T47D (cell line): ENCODE measurements around the gene GAS2.
A peak's percentile ranks its signal among the peaks of the same experiment; 100 is the strongest.

Experiments
- DNase-seq, 2 experiments: peaks; one replicate each; pipeline versions ENCODE4 v3.0.0 to v3.0.0-alpha.2; 2011 to 2012; ENCODE audit warnings: low read depth in 1 of 2, low spot score in 1 of 2
- JUND ChIP-seq: IDR thresholded peaks from 2 replicates; pipeline ENCODE4 v1.6.1; 2012; ENCODE audit warnings: low read depth
- in situ Hi-C: cut with HindIII; loops from 2 replicates; pipeline ENCODE4 v1.10.0; 2016; ENCODE audit warnings: low sequenced_read_pairs, low pct_unique_long_range_greater_than_20kb

GAS2 gene

DNA sequence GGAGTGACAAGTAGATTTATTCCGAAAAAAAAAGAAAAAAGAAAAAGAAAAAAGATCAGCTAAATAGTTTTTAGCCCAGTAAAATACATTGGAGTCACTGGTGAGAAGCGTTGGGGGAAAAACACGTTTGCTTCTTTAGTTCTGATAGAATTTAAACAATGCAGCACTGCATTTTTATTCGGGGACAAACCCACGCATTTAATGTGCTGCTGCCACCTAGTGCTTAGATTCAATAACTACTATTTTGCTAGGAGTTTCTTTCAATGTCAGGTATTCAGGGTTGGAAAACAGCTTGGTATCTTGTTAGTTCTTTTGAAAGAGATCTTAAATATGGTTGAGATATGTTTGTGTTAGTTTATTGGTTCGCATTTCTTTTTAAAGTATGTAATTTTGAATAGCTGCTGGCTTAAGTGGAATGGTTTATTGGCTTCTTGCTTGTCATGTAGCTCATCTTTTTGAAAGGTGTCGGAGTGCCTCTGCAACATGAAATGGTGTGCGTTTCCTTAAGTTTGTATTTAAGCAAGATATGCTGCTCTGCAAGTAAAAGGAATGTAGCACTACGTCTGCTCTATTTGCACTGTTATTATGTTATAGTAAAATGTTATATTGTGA lies 121.2 kb downstream of the GAS2 start:
- no peak for TF ChIP-seq JUND
- DNase-seq: peak; percentile 26 to 73
- in situ Hi-C loops: no loop called here

DNA sequence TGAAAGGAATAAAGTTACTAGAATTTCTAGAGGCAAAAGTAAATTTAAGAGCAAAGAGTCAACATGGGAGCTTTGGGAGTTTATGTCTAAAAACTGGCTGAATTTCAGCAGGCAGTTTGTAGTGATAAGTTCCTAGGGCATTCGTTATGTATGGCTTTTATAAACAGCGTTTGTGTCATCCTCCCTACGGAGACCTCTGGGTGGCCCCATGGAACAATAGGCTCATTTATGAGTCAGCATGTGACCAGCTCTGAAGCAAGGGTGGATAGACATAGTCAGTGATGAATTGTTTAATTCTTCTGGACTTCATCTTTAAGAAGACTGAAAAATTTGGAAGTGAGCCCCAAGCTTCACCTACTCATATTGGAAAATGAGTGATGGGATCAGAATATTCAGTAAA lies 126.1 kb downstream of the GAS2 start:
- peak in 1 of 2 experiments; percentile 20 for DNase-seq
- in situ Hi-C loops: no loop called here
- TF ChIP-seq JUND: no peak

DNA sequence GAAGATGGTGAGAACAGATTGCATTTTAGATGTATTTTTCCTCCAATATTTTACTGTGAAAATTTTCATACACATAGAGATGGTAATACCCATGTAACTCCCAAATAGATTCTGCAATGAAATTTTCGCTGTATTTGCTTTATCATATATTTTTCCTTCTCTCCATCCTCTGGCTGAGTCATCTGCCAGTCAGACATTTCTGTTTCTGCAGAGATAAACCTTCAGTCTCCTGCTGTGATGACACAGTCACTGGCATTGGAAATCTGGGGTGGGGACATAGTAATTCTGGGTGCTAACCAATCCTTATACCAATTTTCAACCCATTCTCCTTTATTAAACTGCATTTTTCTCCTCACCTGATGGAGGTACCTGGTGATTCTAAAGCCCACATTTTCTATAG lies 129.5 kb downstream of the GAS2 start:
- no peak for DNase-seq
- no peak for TF ChIP-seq JUND
- in situ Hi-C loops: no loop called here

DNA sequence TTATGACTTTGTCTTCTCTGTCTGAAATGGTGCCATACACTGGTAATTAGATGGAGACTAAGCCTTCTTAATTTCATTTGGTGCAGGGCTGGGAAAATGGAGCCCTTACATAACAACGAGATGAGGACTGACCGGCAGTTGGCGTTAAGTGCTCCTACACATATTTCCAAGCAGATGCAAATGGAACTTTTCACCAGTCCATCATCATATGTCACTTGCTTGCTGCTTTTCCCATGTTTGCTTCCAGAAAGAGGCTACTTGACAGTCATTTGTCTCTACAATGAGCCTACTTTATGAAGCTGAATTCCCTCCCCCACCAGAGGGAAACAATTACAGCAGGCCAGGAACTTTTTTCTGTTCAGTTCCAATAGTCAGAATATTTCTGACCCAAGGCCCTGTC lies 130.6 kb downstream of the GAS2 start:
- TF ChIP-seq JUND: no peak
- in situ Hi-C loops: no loop called here
- no peak for DNase-seq

DNA sequence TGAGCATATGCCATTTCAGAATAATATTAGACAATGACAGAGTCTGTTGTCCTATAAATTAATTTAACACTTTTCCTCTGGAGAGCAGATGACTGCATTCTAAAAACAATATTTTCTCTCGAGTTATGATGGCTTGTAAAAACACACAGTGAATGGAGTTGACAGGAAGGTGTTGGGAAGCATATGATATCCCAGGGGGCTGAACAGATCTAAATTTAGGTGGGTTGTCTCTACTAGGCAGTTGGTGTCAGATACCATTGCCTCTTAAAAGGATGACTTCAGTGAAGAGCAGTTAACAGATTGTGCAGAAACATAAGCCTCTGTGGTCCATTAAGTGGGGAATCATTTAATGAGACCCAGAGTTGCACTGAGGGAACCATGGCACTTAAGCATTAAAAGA lies 132.5 kb downstream of the GAS2 start:
- in situ Hi-C loops: no loop called here
- DNase-seq: no peak
- TF ChIP-seq JUND: no peak

DNA sequence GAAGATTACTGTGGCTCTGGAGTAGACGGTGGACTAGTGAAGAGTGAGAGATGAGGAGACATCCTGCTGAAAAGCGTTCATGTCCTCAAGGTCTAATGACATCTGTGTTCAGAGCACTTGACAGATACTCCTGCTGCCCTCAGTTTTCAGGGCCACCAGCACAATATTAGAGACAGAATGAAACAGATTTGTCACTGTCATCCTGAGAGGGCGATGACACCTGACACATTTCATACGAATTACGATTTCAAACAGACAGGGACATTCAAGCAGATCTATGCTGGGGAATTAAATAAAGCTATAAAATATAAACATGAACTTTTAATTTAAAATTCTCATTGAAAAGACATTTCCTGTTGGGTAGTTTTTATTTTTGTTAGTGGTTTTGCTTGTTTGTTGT lies 134.1 kb downstream of the GAS2 start:
- DNase-seq: no peak
- in situ Hi-C loops: no loop called here
- TF ChIP-seq JUND: no peak

DNA sequence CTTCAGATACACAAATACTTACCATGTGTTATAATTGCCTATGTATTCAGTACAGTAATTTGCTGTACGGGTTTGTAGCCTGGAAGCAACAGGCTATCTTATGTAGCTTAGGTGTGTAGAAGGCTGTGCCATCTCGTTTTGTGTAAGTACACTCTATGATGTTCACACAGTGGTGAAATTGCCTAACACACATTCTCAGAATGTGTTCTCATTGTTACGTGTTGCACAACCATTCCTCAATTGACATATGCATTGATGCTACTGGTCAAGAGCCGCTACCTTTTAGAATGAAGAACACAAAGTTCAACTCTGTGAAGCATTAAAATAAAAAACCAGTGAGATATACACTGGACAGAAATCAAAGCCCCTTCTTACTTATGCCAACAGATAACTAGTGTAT lies 136.4 kb downstream of the GAS2 start:
- DNase-seq: no peak
- no peak for TF ChIP-seq JUND
- in situ Hi-C loops: no loop called here

DNA sequence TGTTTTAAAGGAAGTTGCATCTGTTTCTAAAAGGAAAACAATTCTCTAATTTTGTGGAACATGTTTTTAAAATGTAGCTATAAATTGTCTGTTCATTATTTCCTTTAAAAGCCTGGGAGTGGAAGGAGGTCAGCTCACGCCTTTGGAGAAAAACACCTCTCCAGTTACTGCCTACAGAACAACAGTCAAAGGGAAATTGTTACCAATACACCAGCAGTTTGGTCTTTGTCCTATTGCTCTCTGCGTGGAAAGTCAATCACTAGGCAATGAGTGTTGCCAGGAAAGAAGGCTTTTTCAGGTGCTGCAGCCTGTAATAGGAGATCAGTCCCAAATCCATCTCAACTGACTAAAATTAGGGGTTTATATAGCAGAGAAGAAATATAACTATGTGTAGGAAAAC lies 141.0 kb downstream of the GAS2 start:
- TF ChIP-seq JUND: no peak
- in situ Hi-C loops: no loop called here
- no peak for DNase-seq

DNA sequence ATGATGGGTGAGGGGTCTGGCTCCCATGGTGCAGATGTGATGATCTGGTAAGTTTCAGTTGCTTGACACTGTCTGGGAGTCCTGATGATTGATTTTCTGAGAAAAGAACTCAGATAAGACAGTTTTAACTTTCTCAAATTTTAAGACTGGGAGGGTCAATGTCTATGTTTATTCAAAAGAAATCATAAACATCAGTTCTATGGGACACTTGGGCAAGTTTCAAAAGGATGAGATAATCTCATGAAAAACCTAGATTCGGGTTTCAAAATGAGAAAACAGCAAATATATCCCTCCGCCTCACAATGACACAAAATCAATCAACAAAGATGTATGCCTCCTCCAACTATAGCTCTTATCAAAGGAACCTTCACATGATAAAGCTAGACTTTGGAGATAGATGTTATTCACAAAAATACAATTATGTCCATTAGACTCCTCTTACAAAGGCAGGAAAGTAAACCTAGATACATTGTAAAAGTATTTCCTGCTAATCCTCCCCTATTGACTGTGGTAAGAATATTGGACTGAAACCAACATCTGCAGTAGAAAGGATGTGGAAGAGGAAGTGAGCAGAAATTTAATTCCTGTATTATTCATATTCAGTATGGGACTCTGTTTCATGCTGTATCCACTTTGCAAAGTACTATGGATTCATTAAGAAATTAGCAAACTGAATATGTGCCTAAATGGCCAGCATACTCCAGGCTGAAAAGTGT lies 141.6 kb downstream of the GAS2 start:
- no peak for DNase-seq
- in situ Hi-C loops: no loop called here
- TF ChIP-seq JUND: no peak

DNA sequence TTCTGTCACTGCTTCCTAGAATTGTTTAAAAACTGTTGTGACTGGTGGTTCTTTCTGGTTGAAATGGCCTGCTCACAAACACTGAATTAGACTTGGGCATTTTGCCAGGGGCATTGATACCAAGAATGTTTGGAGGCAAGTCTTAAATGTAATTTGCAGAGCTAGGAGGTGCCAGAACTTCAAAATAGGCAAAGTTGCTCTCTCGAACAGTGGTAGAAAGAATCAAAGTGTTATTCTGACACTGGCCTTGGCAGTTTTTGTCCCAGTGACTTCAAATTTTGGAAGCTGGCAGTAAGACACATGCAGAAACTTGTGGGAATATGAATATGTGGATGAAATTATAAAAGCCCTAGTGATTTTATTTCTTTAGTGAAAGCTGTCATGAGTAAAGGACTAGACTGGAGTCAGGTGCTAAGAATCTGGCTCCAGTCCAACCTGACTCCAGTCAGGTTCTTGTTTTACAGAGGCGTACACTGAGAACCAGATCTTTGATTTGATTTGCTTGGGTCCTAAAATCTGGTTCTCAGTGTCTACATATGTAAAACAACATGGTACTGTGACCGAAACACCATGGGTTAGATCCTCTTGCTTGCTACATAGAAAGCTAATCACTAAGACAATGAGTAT lies 142.3 kb downstream of the GAS2 start:
- DNase-seq: no peak
- in situ Hi-C loops: no loop called here
- no peak for TF ChIP-seq JUND

DNA sequence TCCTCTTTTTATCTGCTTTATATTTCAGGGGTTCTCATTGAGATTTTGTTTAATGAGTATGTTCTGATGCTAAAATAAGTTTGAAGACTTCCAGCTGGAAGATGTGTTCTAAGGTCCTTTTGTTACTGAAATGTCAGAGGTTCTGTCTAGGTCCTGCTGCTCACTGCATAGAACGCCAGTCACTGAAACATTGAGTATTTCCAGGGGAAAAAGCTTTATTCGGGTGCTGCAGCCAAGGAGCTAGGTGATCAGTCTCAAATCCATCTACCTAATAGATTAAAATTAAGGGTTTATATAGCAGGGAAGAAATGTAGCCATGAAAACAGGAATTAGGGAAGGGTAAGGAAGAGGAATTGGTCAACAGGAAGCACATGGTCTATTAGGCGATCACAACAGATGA lies 143.5 kb downstream of the GAS2 start:
- TF ChIP-seq JUND: no peak

DNA sequence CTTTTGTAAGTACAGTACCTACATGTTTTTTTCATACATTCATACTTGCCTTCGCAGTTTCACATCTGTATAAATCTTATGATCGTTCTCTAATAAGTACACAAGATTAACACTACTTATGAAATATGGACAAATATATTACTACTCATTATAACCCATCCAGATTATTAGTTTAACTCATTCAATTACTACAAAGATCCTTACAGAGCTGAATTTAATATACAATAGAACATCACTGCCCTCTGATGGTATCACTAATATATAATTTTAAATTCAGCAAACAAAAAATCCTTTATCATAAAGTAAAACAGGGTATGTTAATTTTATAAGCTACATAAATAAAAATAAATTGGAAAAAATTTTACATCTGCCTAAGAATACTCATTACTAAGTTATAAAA lies 155.8 kb downstream of the GAS2 start:
- DNase-seq: no peak
- in situ Hi-C loops: no loop called here
- TF ChIP-seq JUND: no peak

More for the DNA sequence above, 143.5 kb downstream of the GAS2 start:
- no peak for DNase-seq
- in situ Hi-C loops: no loop called here

DNA sequence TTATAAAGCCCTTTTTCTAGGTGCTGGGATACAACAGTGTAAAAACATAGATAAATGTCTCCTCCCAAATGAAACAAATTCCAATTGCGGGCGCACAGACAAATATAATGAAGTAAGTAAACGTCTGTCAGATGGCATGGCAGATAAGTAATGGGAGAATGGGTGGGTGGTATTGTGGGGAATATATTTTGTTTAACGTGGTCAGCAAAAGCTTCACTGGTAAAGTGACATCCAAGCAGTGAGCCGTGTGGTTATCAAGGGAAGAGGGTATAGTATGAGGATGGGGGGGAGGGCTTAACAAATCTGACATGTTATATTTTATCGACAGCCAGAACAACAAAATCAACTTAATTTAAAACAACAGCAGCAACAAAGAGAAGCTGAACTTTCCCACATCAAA lies 162.0 kb downstream of the GAS2 start:
- no peak for DNase-seq
- TF ChIP-seq JUND: no peak
- in situ Hi-C loops: no loop called here
